AG04450 (cell line): ENCODE results near the gene FKBP1A. TPM values are rescaled to one million over a fixed set of nuclear protein-coding genes. Genes with fewer than 3 reads are reported as not detected.

Source experiments
- CTCF ChIA-PET: fragments of 300-600, 350-600 bp; formaldehyde crosslinking; extraction: SDS; loops from one replicate; lab custom pipeline; 2022; ENCODE audit warnings: antibody characterized with exemption, inconsistent platforms; lab: Charles Lee
- POLR2A ChIA-PET: fragments of 350-600 bp; formaldehyde crosslinking; extraction: SDS; loops from one replicate; lab custom pipeline; 2021; ENCODE audit warnings: antibody characterized with exemption, inconsistent platforms; lab: Yijun Ruan, JAX
- DNase-seq: peaks from one replicate; pipeline ENCODE4 v3.0.0-alpha.2; 2011; ENCODE audit warnings: low read depth, low spot score
- H3K27ac ChIP-seq: one replicate; pipeline ENCODE4 v1.5.1; 2012; ENCODE audit warnings: low read depth, low read length, control low read depth
- H3K27me3 ChIP-seq: one replicate; pipeline ENCODE4 v1.6.0; 2012; ENCODE audit warnings: low read length; ENCODE audit not compliant: control insufficient read depth, insufficient read depth
- H3K4me3 ChIP-seq: 2 replicates; pipeline ENCODE4 v1.5.1; 2011; ENCODE audit warnings: mild to moderate bottlenecking, low read depth, low read length, control low read depth
- H3K9me3 ChIP-seq: 2 replicates; pipeline ENCODE4 v1.5.1; 2012; ENCODE audit warnings: low read length; ENCODE audit not compliant: control insufficient read depth, insufficient read depth
- polyA plus RNA-seq: library from polyadenylated mRNA; depleted of rRNA; stranded (reverse); fragments of >200 nt; gene quantifications from 2 replicates; pipeline ENCODE4 v1.2.3, GENCODE V29; 2011
- TF ChIP-seq, protein P1 (sequence below): IDR thresholded peaks from 2 replicates; pipeline ENCODE4 v1.5.1; 2011; ENCODE audit warnings: low read depth, low read length, control low read depth, inconsistent platforms

The FKBP1A gene
- polyA plus RNA-seq, 1 experiment, result 579 TPM

DNA sequence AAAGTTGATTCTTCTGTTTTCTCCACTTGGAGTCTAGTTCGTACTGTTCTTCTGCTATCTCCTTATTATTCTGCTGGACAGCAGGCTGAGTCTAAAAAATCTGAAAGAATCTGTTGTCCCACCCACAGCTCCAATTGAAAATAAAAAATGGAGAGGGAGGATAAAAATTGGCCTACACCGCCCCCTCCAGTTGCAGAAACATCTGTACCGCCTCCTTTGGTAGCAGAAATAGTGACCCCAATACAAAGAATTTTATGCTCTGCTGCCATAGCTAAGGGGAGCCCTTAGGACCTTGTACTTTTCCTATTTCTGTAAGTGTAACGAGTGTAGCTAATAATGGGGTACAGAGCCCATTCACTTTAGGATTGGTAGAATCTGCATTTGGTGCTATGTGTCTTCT is 4.9 kb upstream of the FKBP1A start:
- ChIA-PET CTCF (interaction anchor here (0.8 to 1.9 kb wide), 7 partner anchors 13 to 85 kb away, joined by 3 to 7 read pairs (median 3); no protein-coding TSS in a partner anchor), POLR2A (no interaction called here)
- DNase-seq, result no peak
- H3K27me3 ChIP-seq, result no peaks in the 10 kb centered on the region
- H3K4me3 ChIP-seq, result no peak overlapping the region
- H3K9me3 ChIP-seq, result peaks cover 8% of the 10 kb centered on the region; the same call in 1 of the 2 replicates
- no peak overlapping the region for H3K27ac ChIP-seq
- TF ChIP-seq, protein P1, sequence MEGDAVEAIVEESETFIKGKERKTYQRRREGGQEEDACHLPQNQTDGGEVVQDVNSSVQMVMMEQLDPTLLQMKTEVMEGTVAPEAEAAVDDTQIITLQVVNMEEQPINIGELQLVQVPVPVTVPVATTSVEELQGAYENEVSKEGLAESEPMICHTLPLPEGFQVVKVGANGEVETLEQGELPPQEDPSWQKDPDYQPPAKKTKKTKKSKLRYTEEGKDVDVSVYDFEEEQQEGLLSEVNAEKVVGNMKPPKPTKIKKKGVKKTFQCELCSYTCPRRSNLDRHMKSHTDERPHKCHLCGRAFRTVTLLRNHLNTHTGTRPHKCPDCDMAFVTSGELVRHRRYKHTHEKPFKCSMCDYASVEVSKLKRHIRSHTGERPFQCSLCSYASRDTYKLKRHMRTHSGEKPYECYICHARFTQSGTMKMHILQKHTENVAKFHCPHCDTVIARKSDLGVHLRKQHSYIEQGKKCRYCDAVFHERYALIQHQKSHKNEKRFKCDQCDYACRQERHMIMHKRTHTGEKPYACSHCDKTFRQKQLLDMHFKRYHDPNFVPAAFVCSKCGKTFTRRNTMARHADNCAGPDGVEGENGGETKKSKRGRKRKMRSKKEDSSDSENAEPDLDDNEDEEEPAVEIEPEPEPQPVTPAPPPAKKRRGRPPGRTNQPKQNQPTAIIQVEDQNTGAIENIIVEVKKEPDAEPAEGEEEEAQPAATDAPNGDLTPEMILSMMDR, result peak; percentile 33; the same call in 1 of the 2 replicates

DNA sequence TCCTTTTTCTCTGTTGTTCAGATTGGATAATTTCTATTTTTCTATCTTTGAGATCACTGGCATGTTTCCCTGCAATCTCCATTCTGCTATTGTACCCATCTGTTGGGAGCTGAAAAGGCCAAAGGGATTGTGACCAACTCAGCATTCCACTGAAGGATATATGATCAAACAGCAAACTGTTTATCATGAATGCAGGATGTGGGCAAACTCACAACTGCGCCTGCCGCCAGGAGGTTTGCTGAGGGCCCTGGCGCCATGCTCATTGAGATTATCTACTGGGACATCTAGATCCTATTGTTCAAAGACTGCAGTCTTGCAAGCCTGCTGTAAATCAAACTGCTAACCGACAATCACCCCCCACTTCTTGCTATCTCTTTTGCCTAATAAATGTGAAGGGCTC is 3.8 kb upstream of the FKBP1A start:
- H3K27me3 ChIP-seq, result no peaks in the 10 kb centered on the region
- no peak overlapping the region for H3K27ac ChIP-seq
- TF ChIP-seq, protein P1, result no peak
- ChIA-PET CTCF (interaction anchor here (1.0 to 1.9 kb wide), 5 partner anchors 40 to 84 kb away, joined by 3 to 7 read pairs (median 4); no protein-coding TSS in a partner anchor), POLR2A (no interaction called here)
- no peak overlapping the region for H3K4me3 ChIP-seq
- peaks cover 6% of the 10 kb centered on the region; the same call in 1 of the 2 replicates for H3K9me3 ChIP-seq
- DNase-seq, result no peak

DNA sequence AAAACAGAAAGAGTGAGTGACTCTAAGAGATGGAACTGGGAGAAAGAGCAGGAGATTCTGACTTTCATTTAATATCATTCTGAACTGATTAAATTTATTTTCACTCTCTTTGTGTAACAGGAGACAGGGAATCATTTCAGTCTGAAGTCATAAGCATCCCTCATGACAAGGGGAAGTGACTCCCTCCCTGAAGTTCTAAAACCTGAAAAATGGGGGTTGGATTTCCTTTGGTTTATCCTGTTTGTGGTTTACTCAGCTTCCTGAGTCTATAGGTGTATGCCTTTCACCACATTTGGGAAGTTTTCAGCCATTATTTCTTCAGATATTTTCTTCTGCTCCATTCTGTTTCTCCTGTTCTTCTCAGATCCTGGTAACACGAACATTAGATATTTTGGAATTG is 3.4 kb upstream of the FKBP1A start:
- H3K27ac ChIP-seq, result no peak overlapping the region
- CTCF ChIA-PET, result interaction anchor here (1.0 kb wide), 1 partner anchor 40 kb away, joined by 3 read pairs; no protein-coding TSS in a partner anchor
- POLR2A ChIA-PET, result no interaction called here

DNA sequence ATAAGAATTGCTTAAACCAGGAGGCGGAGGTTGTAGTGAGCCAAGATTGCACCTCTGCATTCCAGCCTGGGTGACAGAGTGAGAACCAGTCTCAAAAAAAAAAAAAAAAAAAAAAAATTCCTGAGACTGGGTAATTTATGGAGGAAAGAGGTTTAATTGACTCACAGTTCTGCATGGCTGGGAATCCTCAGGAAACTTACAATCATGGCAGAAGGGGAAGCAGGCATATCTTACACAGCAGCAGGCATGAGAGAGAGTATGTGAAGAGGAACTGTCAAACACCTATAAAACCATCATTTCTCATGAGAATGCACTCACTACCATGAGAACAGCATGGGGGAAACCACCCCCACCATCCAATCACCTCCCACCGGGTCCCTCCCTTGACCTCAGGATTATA is 1.8 kb upstream of the FKBP1A start:
- TF ChIP-seq, protein P1, result no peak
- DNase-seq, result no peak
- CTCF ChIA-PET, result interaction anchor here (0.6 kb wide), 1 partner anchor 1659 kb away, joined by 3 read pairs; no protein-coding TSS in a partner anchor
- Histone ChIP-seq H3K9me3 (peaks cover 6% of the 10 kb centered on the region; the same call in 1 of the 2 replicates), H3K4me3 (no peak overlapping the region), H3K27ac (no peak overlapping the region), H3K27me3 (no peaks in the 10 kb centered on the region)
- POLR2A ChIA-PET, result no interaction called here

More for the DNA sequence above, 3.4 kb upstream of the FKBP1A start:
- Histone ChIP-seq H3K9me3 (peaks cover 6% of the 10 kb centered on the region; the same call in 1 of the 2 replicates), H3K4me3 (no peak overlapping the region), H3K27me3 (no peaks in the 10 kb centered on the region)
- TF ChIP-seq, protein P1, result no peak
- no peak for DNase-seq

DNA sequence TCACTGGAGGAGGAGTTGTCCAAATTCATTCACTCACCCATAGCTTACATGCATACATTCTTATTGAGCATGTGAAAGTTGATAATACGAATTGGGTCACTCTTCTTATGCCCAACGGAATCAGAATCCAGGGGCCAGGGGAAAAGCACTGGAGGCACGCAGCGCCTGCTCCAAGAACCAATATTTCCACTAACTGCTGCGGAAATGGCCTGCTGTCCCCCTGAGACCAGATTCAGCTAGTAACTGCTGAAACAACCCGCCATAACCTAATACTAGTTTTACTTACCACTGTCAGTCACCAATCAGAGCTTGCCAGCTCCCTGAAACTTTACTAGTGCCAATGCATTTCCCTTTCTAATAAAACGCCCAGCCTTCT is 641 bp upstream of the FKBP1A start:
- Histone ChIP-seq H3K4me3 (peak overlapping the region; percentile 88), H3K27me3 (no peaks in the 10 kb centered on the region), H3K9me3 (peaks cover 6% of the 10 kb centered on the region; the same call in 1 of the 2 replicates), H3K27ac (no peak overlapping the region)
- TF ChIP-seq, protein P1, result no peak
- no peak for DNase-seq
- ChIA-PET POLR2A (interaction anchor here (0.6 to 0.8 kb wide), 3 partner anchors 15 to 704 kb away, joined by 3 to 4 read pairs (median 3); no protein-coding TSS in a partner anchor), CTCF (interaction anchor here (0.6 to 1.2 kb wide), 10 partner anchors 13 to 468 kb away, joined by 3 to 11 read pairs (median 4); no protein-coding TSS in a partner anchor)
